ENCODE measurements around the gene RBBP8NL. TPM values are rescaled to one million over a fixed set of nuclear protein-coding genes. Genes with fewer than 3 reads are reported as not detected.

The RBBP8NL gene
- total RNA-seq, 1 donor from 2014 or later: not detected

DNA sequence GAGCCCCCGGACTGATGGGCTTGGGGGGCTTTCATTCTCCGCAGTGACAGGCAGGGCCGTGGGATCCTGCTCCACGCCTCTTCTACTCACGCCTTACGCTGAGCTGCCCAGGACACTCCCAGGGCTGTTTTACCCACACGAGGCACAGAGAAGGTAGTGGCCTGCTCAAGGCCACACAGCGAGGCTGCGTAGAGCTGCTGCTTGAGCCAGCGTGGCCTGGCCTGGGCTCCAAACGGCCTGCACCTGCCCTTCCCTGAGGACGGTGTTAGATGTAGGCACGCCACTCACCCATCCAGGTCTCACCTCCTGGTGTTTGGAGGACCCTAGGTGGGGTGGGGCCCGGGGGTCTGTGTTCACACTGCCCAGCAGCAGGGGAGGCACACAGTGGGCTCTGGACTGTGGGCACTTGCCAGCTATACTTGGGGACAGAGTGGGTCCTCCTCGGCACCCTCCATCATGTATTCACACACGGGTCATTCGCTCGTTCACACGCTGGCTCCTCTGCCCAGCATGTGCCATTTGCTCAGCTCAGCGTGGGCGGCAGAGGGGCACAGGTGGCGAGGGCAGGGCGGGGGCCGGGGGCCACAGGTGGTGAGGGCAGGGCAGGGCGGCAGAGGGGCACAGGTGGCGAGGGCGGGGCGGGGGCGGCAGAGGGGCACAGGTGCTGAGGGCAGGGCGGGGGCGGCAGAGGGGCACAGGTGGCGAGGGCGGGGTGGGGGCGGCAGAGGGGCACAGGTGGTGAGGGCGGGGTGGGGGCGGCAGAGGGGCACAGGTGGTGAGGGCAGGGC, 18.4 kb upstream of the RBBP8NL start:
- no peak for TF ChIP-seq CTCF (IDR thresholded peaks at IDR 0.05; ENCODE audit: insufficient read depth, low read length, poor library complexity, severe bottlenecking)
- Histone ChIP-seq H3K27me3 (ENCODE audit: control insufficient read depth, insufficient read depth, low read length) (peaks cover 36% of the 10 kb centered on the region), H3K4me3 (ENCODE audit: low read depth, low read length) (no peak overlapping the region), H3K36me3 (ENCODE audit: control insufficient read depth, insufficient read depth, low read length) (no peaks in the 10 kb centered on the region)
- no peak for DNase-seq (ENCODE audit: low read depth)

DNA sequence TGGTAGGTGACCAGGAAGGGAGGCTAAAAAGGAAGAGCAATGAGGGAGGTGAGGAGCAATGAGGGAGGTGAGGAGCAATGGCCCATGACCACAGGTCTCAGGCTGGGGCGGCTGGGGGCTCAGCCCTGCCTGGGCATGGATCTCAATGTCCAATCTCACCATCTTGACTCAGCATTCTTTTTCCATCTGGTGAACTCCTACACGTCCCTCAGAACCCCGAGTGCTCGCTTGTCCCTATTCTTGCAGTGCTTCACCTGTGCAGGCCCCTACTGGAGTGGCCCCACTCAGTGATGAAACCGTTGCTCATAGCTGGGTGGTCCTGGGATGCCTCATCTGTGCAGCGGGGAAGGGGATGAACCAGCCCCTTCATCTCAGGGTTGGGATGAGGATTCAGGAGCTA, 16.9 kb upstream of the RBBP8NL start:
- H3K27me3 ChIP-seq (ENCODE audit: control insufficient read depth, insufficient read depth, low read length): peaks cover 35% of the 10 kb centered on the region
- no peak for DNase-seq (ENCODE audit: low read depth)
- no peak overlapping the region for H3K4me3 ChIP-seq (ENCODE audit: low read depth, low read length)
- no peak for TF ChIP-seq CTCF (IDR thresholded peaks at IDR 0.05; ENCODE audit: insufficient read depth, low read length, poor library complexity, severe bottlenecking)
- H3K36me3 ChIP-seq (ENCODE audit: control insufficient read depth, insufficient read depth, low read length): no peaks in the 10 kb centered on the region

GRCh38 chr20:62441987-62442539, 14.7 kb upstream of the RBBP8NL start:
- TF ChIP-seq CTCF (IDR thresholded peaks at IDR 0.05; ENCODE audit: insufficient read depth, low read length, poor library complexity, severe bottlenecking): no peak
- Histone ChIP-seq H3K36me3 (ENCODE audit: control insufficient read depth, insufficient read depth, low read length) (no peaks in the 10 kb centered on the region), H3K27me3 (ENCODE audit: control insufficient read depth, insufficient read depth, low read length) (peaks cover 25% of the 10 kb centered on the region), H3K4me3 (ENCODE audit: low read depth, low read length) (no peak overlapping the region)
- DNase-seq (ENCODE audit: low read depth): no peak

DNA sequence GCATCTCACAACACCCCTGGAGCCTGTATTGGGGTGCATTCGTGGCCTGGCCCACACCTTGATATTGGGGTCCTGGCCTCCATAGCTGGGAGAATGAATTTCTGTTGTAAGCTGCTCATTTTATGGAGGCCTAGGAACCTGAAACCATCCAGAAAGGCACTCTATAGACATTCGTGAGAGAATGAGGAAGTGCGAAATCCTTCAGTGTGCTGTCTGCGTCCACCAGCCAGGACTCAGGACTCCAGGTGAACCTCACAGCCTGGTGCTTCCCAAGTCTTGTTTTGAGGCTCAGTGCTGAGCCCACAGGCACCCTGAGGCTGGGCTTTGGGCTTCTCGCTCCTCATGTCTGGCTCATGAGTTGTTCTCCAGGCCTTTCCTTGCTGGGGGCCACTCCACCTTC, 11.9 kb upstream of the RBBP8NL start:
- Histone ChIP-seq H3K4me3 (ENCODE audit: low read depth, low read length) (no peak overlapping the region), H3K36me3 (ENCODE audit: control insufficient read depth, insufficient read depth, low read length) (no peaks in the 10 kb centered on the region), H3K27me3 (ENCODE audit: control insufficient read depth, insufficient read depth, low read length) (peaks cover 32% of the 10 kb centered on the region)
- DNase-seq (ENCODE audit: low read depth): no peak
- TF ChIP-seq CTCF (IDR thresholded peaks at IDR 0.05; ENCODE audit: insufficient read depth, low read length, poor library complexity, severe bottlenecking): no peak

DNA sequence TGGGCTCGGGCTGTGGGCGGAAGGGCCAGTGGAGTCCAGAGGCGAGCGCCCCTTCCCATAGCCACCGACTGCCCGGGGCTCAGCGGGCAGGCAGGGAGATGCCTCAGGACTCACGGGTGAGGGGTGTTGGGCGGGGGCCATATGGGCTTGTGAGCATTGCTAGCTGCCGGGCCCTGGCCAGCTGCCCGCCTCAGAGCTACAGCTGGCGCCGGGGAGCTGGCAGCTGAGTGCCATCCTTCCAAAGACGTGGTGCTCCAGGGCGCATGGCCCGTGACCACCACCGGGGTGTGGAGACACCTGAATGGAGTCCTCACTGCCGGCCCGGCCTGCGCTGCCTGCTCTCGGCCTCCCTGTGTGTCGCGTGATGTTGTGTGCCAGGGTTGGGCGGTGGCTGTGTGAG, 10.6 kb upstream of the RBBP8NL start:
- Histone ChIP-seq H3K27me3 (ENCODE audit: control insufficient read depth, insufficient read depth, low read length) (peaks cover 43% of the 10 kb centered on the region), H3K4me3 (ENCODE audit: low read depth, low read length) (no peak overlapping the region), H3K36me3 (ENCODE audit: control insufficient read depth, insufficient read depth, low read length) (no peaks in the 10 kb centered on the region)
- DNase-seq (ENCODE audit: low read depth): no peak
- TF ChIP-seq CTCF (IDR thresholded peaks at IDR 0.05; ENCODE audit: insufficient read depth, low read length, poor library complexity, severe bottlenecking): no peak
